Endothelial cell of umbilical vein (primary cell): ENCODE results near the gene NOP58. TPM values are rescaled to one million over a fixed set of nuclear protein-coding genes. Genes with fewer than 3 reads are reported as not detected.
"Not testable (repeated sequence)": the region's sequence is repeated elsewhere in the genome, so short reads cannot be mapped to it uniquely, and the experiment has no call there.

ENCODE experiments used
- BruUV-seq: library from RNA; stranded (reverse); fragments of 400-500 nt; replicated peaks from 2 replicates; lab custom pipeline; 2021; lab: Mats Ljungman, UMichigan
- CTCF ChIA-PET: fragments of 300-600, 350-600 bp; sonication (Branson Sonifier 250); formaldehyde crosslinking; loops from one replicate; lab custom pipeline; 2021; ENCODE audit warnings: antibody characterized with exemption, inconsistent platforms; lab: Charles Lee
- POLR2A ChIA-PET: fragments of 300-600, 350-600 bp; sonication (Branson Sonifier 250); formaldehyde crosslinking; loops from one replicate; lab custom pipeline; 2021; ENCODE audit warnings: antibody characterized with exemption, inconsistent platforms; lab: Charles Lee
- DNase-seq: peaks from one replicate; pipeline ENCODE4 v3.0.0-alpha.2; 2011; ENCODE audit warnings: low read depth, low spot score
- FAIRE-seq: peaks from 2 replicates; lab custom pipeline; 2011; peaks lifted over from hg19 to GRCh38; lab: Jason Lieb, UNC
- H2AFZ ChIP-seq: 2 replicates; pipeline ENCODE4 v1.6.0; 2012; ENCODE audit warnings: low read depth, low read length, control low read depth, inconsistent platforms
- H3K27ac ChIP-seq: 2 replicates; pipeline ENCODE4 v1.5.1; 2011; ENCODE audit warnings: low read depth, mild to moderate bottlenecking, control low read depth, low read length, moderate library complexity; ENCODE audit not compliant: insufficient read depth
- H3K27me3 ChIP-seq, 2 experiments: 2 replicates each; pipeline versions ENCODE4 v1.6.0 to v1.6.1; 2011; ENCODE audit warnings: low read length in 2 of 2, mixed read lengths in 1 of 2; ENCODE audit not compliant: control insufficient read depth in 2 of 2, insufficient read depth in 2 of 2
- H3K36me3 ChIP-seq, 2 experiments: 2 replicates in 1 of 2; 3 replicates in 1 of 2; pipeline ENCODE4 v1.5.1; 2011; ENCODE audit warnings: low read length in 2 of 2, mild to moderate bottlenecking in 1 of 2, moderate library complexity in 1 of 2; ENCODE audit not compliant: control insufficient read depth in 2 of 2, insufficient read depth in 2 of 2; ENCODE audit errors: extremely low read depth in 1 of 2
- H3K4me1 ChIP-seq: 3 replicates; pipeline ENCODE4 v1.5.1; 2011; ENCODE audit warnings: mild to moderate bottlenecking, low read length; ENCODE audit not compliant: control insufficient read depth, insufficient read depth; ENCODE audit errors: extremely low read depth
- H3K4me2 ChIP-seq: 2 replicates; pipeline ENCODE4 v1.6.1; 2011; ENCODE audit warnings: low read length, control low read depth, mixed read lengths; ENCODE audit not compliant: insufficient read depth
- H3K4me3 ChIP-seq, 3 experiments: fragments of 200-600 bp in 1 of 3; sonication (generic), shearing (Covaris generic) in 1 of 3; replicated peaks in 1 of 3; 2 replicates each; pipeline ENCODE4 v1.5.1; 2011 to 2016; ENCODE audit warnings: control low read depth in 3 of 3, low read length in 3 of 3, mild to moderate bottlenecking in 2 of 3, inconsistent platforms in 1 of 3, low read depth in 1 of 3, moderate library complexity in 1 of 3; ENCODE audit not compliant: insufficient read depth in 1 of 3
- H3K79me2 ChIP-seq: 2 replicates; pipeline ENCODE4 v1.6.0; 2012; ENCODE audit warnings: low read length, inconsistent platforms; ENCODE audit not compliant: control insufficient read depth, insufficient read depth
- H3K9ac ChIP-seq: replicated peaks from 2 replicates; pipeline ENCODE3; 2011; ENCODE audit warnings: low read length, control low read depth; ENCODE audit not compliant: insufficient read depth; ENCODE audit errors: extremely low read depth
- H3K9me1 ChIP-seq: replicated peaks from 3 replicates; pipeline ENCODE4 v1.6.0; 2011; ENCODE audit warnings: mild to moderate bottlenecking, low read length; ENCODE audit not compliant: control insufficient read depth, insufficient read depth; ENCODE audit errors: extremely low read depth
- H3K9me3 ChIP-seq: replicated peaks from 2 replicates; pipeline ENCODE4 v1.5.1; 2012; ENCODE audit warnings: low read length, inconsistent platforms; ENCODE audit not compliant: control insufficient read depth, insufficient read depth
- H4K20me1 ChIP-seq: replicated peaks from 2 replicates; pipeline ENCODE3; 2011; ENCODE audit warnings: mild to moderate bottlenecking, low read length; ENCODE audit not compliant: control insufficient read depth, insufficient read depth; ENCODE audit errors: extremely low read depth
- POLR2A ChIP-seq: IDR thresholded peaks from 2 replicates; pipeline ENCODE4 v1.6.1; 2012; ENCODE audit warnings: low read depth, mild to moderate bottlenecking, control low read depth, low read length
- POLR2AphosphoS5 ChIP-seq: IDR thresholded peaks from 2 replicates; pipeline ENCODE4 v1.6.1; 2012; ENCODE audit warnings: low read depth, mild to moderate bottlenecking, control low read depth, low read length, moderate library complexity; ENCODE audit not compliant: insufficient read depth
- dilution Hi-C: fragments of 300-500 bp; cut with MboI; formaldehyde crosslinking; loops from one replicate; pipeline ENCODE4 v1.15.0; 2019; ENCODE audit warnings: low sequenced_read_pairs; ENCODE audit not compliant: extremely low pct_ligation_motif_present
- intact Hi-C: fragments of 100-400 bp; cut with micrococcal nuclease; formaldehyde crosslinking; loops from one replicate; pipeline ENCODE4 v1.10.0; 2022
- polyA plus RNA-seq, 4 experiments: library from polyadenylated mRNA; depleted of rRNA in 3 of 4; stranded (reverse) in 3 of 4; unstranded in 1 of 4; fragments of >200 nt; gene quantifications; 2 replicates each; pipeline versions ENCODE4 v1.2.1 to v1.2.3, GENCODE V29; 2011 to 2012; ENCODE audit warnings: missing spikeins in 1 of 4
- total RNA-seq: library from RNA; stranded (reverse); gene quantifications from 2 replicates; pipeline ENCODE4 v1.2.3, GENCODE V29; 2021
- TF ChIP-seq, protein P1 (sequence below): IDR thresholded peaks from 2 replicates; pipeline ENCODE4 v1.6.1; 2011; ENCODE audit not compliant: insufficient read depth, insufficient read length

Gene NOP58
- total and polyA plus RNA-seq, 2 donors (not counting 3 experiments of a cell fraction or from before 2014, with no cell fraction given), result 21.7 to 71.4 TPM

DNA sequence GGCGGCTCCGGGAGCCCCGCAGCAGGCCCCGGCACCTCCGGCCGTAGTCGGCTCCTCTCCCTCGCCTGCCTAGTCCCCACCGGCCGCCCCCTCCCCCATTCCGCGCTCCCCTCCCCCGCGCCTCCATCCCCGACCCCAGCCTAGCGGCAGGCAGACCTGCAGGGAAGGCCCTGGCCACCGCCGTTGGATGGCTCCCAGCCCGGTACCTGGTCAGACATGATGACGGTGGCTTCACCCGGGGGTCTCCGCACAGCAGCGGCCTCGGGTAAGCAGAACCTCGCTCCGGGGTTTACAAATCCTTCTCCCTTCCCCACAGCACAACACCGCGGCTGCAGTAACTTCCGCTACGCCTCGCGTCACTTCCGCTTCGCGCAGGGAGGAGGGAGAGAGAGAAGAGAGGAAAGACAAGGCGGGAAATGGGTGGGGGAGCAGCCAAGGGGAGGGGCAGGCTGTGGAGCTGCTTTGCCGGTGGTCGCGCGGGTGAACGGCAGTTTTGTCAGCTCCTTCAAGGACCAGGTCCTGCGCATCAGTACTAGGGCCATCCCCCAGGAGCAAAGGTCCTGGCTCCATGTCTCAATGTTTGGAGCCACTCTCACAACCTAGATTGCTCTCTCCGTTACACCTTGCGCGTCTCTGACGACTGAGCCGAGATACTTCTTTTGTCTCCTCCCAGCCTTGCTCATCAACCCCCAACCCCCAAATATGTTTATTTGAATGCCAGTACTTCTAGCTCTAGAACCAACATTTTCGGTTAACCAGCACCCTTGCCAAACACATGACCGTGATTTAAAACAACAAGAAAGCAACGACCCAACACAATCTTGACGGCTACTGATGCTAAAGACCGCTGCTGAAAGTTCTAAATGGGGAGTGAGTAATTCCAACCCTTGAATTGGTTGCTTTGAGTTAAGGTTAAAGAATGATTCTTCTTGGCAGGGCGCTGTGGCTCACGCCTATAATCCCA is 27.0 kb upstream of the NOP58 start, which contains the start of gene SUMO1:
Gene SUMO1 (minus strand): TSS at position 364 of the 964 bp plus-strand sequence. CDS start 146 bp downstream, at position 218.
- ChIA-PET CTCF (interaction anchor here (1.2 kb wide), 1 partner anchor 17 kb away, joined by 4 read pairs; no protein-coding TSS in a partner anchor), POLR2A (no interaction called here)
- Histone ChIP-seq H3K9ac (peak within 1 kb of the TSS; percentile 78), H3K9me1 (no peaks in the 10 kb centered on the region), H3K9me3 (no peaks in the 10 kb centered on the region), H3K36me3 (no peaks in the 10 kb centered on the region), H3K4me1 (peaks cover 15% of the 10 kb centered on the region), H3K27ac (peak within 1 kb of the TSS; percentile 65), H3K4me2 (peak within 1 kb of the TSS; percentile 98), H3K79me2 (peaks cover 38% of the 10 kb centered on the region), H4K20me1 (no peaks in the 10 kb centered on the region), H3K27me3 (no peaks in the 10 kb centered on the region), H3K4me3 (peak within 1 kb of the TSS; percentile 78 to 86 (median 82)), H2AFZ (peak within 1 kb of the TSS; percentile 96)
- intact Hi-C loops, result loop anchor here (1.0 kb wide), 2 partner anchors 11 to 27 kb away; partner anchors contain the start of gene NOP58
- FAIRE-seq, result peak; percentile 93
- peak; percentile 91 for DNase-seq
- TF ChIP-seq, protein P1, sequence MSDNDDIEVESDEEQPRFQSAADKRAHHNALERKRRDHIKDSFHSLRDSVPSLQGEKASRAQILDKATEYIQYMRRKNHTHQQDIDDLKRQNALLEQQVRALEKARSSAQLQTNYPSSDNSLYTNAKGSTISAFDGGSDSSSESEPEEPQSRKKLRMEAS, result no peak
- peak; percentile 73 for TF ChIP-seq POLR2A
- TF ChIP-seq POLR2AphosphoS5, result peak; percentile 70
- TSS peak; percentile 96 for BruUV-seq
- dilution Hi-C loops, result no loop called here

DNA sequence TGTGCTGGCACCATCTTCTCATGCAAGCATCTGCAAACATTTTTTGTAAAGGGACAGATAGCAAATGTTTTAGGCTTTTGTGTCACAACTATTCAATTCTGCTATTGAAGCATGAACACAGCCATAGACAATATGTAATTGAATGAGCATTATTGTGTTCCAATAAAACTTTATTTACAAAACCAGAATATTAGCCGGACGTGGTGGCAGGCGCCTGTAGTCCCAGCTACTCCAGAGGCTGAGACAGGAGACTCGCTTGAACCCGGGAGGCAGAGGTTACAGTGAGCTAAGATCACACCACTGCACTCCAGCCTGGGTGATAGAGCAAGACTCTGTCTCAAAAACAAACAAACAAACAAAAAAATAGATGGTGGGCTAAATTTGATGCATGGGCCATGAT is 17.9 kb upstream of the NOP58 start:
- H3K4me2 ChIP-seq, FAIRE-seq, dilution Hi-C loops, H3K9me1 ChIP-seq, H3K36me3 ChIP-seq, intact Hi-C loops, H3K27ac ChIP-seq, DNase-seq, H3K9me3 ChIP-seq, H2AFZ ChIP-seq, H3K9ac ChIP-seq, CTCF ChIA-PET, BruUV-seq, H3K27me3 ChIP-seq, H3K4me3 ChIP-seq, H4K20me1 ChIP-seq, H3K79me2 ChIP-seq: not testable (repeated sequence)
- POLR2A ChIA-PET, result interaction anchor here (0.5 kb wide), 1 partner anchor 64 kb away, joined by 5 read pairs; no protein-coding TSS in a partner anchor
- peaks cover 17% of the 10 kb centered on the region for H3K4me1 ChIP-seq
